HG03135 (cell line): ENCODE measurements around the gene TMEM132D.

ENCODE experiments used
- ATAC-seq: cut with Tn5 transposase; IDR thresholded peaks from one replicate; pipeline ENCODE4 v1.9.1; 2021; ENCODE audit warnings: mild to moderate bottlenecking, moderate library complexity; ENCODE audit not compliant: unreplicated experiment

Gene TMEM132D

DNA sequence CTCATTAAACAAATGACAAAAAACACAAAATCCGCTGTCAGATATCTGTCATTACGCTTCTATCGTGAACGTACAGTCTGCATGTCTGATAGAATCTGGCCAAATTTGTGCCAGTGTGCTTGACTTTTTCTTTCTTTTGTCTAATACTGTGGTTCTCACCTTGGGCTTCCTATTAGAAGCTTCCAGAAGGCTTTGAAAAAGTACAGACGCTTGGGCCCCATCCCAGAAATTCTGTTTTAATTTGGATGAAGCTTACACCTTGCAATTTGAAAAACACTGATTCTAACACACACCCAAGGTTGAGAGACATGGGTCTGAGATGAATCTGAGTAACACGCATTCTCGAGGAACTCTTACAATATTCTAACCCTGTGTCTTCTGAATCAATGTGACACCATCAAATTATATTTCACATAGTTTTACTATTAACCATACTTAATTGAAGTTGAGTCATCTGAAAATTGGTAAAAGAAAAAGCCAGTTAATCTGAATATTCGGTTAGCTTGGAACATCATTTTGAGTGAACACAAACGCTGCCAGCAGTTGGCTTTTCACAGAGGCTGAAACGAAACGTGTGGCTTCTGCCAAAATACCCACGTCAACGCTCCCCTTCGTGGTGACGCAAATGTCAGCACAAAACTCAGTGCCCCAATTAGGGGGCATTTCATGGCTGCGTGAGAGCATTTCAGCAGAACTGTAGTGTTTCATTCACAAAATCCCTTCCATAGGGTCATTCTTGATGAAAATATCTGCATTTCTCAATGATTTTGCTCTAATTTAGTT is 420.5 kb downstream of the TMEM132D start:
- no peak for ATAC-seq

DNA sequence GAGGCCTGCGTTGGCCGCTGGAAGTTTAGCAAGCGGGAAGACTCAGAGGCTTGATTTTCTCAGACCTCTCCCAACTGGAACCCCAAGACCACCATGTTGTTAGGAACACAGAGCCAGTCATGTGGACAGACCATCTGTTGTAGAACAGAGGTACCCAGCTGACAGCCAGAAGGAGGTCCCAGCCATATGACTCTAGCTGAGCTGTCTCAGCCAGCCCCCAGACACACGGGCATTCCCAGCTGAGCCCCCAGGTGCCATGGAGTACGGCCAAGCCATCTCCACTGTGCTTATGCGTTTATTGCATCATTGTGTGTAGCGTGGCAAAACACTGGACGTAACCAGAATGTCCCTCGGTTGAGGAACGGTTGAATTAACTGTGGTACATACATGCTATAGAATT is 421.9 kb downstream of the TMEM132D start:
- ATAC-seq, result no peak

DNA sequence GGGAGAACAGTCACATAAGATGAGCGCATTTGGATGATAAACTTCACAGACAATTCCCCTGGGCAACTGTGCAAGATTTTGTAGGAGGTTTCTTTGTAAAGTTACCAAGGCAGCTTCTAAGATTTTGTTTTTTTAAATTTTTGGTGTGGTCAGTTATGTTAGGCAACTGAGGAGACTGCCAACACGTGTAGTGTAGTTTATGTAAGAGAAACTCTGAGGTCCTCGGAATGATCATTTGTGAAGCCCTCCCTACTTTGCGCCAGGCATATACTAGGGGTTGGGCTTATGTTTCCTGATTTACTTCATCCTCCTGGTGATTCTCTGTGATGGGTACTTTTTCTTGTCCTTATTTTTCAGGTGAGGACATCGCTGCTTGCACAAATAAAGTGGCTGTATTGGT is 433.6 kb downstream of the TMEM132D start:
- ATAC-seq, result no peak

DNA sequence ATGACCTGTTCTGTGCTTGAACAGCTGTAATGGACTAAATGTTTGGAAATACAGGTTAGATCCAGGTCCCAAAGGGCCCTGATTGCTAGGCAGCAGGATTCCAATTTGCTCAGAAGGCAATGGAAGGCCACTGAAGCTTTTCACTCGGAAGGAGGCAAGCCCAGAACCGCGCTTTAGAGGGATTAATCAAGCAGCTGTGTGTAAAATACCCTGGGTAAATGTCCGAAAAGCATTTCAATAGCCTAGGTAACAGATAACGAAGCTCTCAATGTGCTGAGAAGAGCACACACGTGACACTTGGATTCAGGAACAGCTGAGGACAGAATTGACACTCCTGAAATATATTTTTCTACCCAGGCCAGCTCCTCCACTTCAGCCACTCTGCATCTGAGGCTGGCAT is 436.1 kb downstream of the TMEM132D start:
- no peak for ATAC-seq

DNA sequence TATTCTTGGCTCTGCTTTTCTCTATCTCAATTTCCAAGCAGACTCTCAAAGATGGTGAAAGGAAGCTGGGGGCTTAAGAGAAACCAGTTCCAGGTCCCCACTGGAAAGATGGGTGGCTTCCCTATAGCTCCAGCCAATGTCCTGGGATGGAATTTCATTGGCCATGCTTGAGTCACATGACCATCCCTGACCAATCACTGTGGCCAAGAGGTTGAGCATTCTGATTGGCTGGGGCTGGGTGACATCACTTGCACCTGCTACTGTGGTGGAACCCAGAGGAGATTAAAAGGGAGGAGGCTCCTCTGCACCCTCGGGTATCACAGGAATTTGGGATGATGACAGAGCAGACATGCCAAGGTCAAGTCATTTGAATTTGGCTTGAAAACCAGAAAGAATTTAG is 436.5 kb downstream of the TMEM132D start:
- ATAC-seq, result no peak

DNA sequence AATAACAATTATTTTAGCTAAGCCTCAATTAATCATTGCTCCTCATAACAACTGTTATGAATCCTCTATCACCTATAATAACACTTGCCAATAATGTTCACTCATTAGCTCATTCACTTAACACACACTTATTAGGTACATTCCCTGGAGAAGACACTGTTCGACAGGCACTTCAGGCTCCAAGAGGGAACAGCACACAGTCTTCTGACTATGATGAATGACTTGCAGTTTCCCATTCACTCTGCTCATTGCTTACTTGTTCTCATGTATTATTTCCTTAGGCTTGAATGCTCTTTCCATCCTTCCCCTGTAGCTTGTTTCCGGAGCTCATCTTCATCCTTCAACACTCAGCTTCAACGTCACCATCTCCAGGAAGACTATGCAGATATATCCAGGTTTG is 437.3 kb downstream of the TMEM132D start:
- no peak for ATAC-seq

DNA sequence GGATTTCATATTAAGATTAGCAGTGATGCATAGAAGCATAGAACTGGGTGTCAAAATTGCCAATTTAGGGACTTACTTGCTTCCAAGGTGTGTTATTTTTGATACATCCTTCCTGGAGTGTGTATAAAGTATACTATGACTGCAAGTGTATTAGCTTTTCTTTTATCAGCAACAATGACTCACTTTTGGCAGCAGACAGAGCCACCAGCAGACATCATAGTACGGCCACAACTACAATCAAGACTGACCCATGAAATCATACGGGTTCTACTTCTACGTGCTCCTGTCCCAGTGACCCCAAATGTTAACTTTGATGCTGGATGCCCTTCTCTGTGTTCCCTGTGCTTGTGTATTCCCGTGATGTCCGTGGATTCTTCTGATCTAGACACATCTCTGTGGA is 443.9 kb downstream of the TMEM132D start:
- ATAC-seq, result no peak

DNA sequence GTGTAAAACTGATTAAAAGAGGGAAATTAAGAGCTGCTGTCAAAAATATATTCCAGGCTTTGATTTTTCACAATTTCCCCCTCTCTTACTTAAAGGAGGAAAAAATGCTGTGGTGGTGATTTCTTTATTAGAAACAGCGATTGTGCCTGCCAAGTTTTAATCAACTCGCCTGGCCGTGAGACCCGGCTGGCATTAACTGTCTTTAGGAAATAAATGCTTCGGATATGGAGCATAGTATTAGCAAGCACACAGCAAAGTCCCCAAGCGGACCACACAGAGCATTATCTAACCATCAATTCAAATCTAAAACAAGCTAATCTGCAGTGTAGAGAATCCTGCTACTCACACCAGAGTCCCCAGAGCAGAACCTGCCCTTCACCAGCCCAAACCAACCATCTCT is 457.1 kb downstream of the TMEM132D start:
- no peak for ATAC-seq

DNA sequence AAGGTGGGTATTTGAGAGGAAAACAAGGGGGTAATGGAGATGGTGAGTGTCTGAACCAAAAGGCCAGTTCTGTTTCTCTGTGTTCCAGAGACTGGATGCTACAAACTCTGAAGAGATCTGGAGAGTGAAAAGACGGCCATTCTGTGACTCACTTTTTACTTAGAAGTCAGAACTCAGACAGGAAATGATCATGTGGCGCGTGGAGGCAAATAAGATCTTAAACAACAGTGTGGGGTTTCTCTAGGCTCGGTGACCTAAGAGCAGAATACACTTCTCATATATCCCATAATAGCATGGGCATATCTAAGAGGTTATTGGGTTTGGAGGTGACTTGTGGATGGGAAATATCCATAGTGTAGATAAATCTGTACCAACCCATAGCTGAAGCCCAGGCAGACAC is 463.5 kb downstream of the TMEM132D start:
- no peak for ATAC-seq

DNA sequence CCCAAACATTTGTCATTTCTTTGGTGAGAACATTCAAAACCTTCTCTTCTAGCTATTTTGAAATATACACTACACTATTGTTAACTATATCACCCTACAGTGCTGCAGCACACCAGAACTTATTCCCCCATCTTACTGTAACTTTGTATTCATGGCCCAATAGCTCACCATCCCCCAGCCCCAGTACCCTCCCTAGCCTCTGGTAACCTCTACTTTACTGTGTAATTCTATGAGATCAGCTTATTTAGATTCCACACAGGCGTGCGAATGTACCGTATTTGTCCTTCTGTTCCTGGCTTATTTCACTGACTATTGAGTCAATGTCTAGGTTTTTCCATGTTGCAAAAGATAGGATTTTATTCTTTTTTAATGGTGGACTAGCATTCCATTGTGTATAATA is 469.0 kb downstream of the TMEM132D start:
- no peak for ATAC-seq

DNA sequence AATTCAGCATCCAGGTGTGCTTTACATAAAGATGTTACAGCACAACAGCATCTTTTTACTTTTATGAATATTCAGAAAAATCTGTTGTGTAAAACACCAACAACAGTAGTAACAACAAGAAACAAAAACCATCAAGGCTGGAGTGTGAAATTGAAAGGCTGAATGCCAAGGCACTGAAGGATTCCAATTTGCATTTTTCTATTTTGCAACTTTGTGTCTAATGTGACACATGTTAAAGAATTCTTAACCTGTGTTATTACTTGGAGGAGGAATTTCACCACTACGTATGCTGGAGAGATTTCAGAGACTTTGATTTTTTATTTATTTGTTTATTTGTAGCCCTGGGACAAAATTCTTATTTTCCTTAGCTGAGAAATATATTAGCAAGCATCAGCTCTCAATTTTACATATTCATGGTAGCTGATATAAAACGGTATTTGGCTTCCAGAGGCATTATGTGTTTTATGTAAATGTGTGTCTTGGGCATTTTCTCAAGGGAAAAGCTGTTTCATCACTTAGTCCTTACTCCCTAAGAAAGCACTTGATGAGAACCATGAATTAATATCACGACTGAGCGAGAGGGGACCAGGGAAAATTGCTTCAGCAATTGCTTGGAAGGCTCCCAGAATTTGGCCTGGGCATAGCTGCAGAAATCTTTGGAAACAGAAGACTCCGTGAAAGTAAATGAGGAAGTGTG is 475.4 kb downstream of the TMEM132D start:
- no peak for ATAC-seq

DNA sequence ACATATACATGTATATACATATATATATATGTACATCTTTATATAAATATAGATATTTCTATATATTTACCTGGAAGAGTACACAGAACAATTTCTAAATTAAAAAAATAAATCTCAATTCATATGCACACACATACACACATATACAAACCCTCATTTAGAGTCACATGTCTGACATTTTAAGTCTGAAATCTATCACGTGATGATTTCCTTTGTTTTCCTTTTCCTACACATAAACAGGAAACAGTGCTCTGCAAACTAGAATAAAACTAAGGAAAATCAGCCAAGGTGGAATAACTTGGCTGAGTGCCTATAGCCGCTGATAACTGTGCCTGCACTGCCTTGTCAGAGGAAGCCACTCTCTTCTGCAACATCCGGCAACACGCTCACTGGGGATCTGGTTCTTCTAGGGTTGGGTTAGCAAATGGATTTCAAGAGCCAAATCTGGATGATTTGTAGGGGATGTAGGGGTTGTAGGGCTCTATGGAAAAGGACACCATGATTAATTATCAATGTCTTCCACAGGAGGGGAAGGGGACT is 480.7 kb downstream of the TMEM132D start:
- no peak for ATAC-seq

DNA sequence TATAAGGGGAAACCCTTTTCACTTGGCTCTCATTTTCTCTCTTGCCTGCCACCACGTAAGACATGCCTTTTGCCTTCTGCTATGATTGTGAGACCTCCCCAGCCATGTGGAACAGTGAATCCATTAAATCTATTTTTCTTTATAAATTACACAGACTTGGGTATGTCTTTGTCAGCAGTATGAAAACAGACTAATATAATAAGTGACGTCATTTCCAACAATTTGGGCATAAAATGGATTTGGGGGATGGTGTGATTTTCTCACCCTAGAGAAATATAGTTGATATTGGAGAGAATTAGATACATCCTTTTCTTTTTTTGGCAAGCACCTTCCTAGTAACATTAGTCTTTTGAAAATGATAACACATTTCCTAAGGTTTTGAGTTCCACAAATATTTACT is 490.5 kb downstream of the TMEM132D start:
- no peak for ATAC-seq

DNA sequence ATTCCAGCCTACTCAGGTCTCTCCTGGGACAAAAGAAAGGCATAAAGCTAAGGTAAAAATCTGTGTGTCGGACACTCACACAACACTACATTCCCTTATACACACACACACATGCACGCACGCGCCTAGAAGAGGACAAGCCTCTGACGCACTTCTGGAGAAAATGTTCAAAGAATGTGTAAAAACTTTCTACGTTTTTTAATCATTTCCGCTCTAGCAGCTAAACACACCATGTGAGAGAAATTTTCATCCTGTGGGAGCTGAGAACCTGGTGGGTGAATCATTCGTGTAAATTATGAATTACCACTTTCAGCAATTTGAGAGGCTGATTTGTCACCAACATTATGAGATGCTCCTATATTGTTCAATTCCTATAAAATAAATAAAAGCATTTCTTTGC is 494.5 kb downstream of the TMEM132D start:
- ATAC-seq, result no peak

DNA sequence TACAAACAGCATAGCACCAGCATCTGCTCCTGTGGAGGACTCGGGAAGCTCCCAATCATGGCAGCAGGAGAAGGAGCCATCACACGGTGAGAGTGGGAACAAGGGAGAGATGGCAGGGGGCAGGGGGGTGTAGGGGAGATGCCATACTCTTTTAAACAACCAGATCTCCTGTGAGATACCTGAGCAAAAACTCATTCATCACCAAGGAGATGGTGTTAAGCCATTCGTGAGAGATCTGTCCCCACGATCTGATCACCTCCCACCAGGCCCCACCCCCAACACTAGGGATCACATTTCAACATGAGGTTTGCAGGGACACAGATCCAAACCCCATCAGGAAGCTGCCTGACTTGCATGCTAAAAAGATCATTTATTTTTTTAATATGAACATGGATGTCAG is 499.3 kb downstream of the TMEM132D start:
- no peak for ATAC-seq

DNA sequence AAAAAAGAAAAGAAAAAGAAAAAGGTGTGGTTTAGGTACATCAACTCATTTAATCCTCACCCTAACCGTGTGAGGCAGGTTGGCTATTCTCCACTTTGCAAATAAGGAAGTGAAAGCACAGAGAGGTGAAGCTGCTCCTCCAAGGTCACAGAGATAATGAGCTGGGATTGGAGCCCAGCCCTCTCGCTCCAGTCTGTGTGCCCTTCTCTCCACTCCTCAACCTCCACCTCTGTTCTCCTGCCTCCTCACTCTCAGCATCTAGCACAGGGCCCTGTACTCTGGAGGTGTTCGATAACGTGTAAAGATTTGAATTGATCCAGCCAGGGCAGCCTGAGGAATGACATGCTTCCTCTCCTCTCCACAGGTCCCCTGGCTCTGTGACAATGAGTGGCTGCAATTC is 502.3 kb downstream of the TMEM132D start:
- no peak for ATAC-seq

DNA sequence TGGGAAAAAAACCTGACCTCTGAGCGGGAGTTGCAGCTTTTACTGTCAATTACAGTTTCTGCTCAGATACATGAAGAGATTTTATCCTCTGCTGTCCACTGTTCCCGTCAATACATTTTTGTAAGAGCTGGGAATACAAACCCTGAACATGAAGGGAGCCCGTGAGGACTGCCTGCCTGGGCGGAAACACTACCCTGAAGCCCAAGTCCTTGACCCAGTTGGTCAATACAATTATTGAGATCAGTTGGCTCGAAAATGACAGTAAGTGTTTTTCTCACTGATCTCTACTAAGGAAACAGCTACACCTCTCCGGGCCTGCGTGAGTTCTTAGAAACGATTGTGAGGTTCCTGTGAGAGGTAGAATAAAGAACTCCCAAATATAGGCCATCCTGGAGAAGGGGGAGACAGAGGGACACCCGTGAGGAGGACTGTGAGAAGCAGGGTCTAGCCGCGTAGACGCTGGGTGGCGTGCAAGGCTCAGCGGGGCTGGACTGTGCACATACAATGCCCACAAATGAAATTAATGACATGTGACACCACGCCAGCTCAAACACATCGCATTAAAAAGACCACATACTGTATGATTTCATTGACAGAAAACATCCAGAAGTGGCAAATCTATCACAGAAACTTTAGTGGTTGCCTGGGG is 509.5 kb downstream of the TMEM132D start:
- ATAC-seq, result no peak

DNA sequence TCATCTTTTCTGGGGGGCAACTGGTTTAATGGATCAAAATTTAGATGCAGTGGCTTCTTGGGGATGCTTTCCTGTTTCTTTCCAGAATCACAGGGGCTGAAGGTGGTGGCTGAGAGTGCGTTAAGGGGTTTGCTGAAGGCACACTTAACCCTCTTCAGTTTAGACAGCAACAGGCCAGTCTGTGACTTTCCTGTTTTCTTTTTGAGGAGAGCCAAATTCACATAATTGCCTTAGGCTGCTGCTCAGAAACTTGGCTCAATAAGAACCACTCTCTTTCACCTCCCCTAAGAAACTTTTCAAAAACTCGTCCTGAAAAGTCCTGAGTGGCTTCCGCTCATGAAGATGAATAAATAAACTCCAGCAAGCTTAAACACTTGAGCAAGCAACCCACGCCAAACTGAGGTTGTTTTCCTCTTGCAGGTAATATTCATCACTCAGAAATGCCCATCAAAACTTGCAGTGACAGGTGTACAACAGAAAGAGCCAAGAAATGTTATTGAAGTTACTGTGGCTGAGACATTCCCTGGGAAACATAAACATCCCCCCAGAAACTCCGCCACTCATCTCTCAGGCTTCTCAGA is 510.4 kb downstream of the TMEM132D start:
- ATAC-seq, result no peak

DNA sequence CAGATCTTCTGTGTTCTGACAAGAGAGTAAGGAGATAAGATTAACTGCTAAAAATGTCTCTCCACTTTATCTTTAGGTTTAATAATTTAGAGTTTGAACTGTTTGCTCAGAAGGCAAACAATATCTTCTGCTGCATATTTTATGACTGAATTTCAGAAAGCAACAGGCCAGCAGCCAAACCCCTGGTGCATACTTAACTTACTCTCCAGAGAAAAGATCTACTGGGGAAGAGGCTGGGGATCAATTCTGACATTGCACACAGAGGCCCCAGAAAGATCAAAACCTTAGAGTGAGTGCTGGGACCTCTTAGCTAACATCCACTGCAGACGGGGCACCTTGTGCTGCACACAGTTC is 518.2 kb downstream of the TMEM132D start:
- no peak for ATAC-seq

DNA sequence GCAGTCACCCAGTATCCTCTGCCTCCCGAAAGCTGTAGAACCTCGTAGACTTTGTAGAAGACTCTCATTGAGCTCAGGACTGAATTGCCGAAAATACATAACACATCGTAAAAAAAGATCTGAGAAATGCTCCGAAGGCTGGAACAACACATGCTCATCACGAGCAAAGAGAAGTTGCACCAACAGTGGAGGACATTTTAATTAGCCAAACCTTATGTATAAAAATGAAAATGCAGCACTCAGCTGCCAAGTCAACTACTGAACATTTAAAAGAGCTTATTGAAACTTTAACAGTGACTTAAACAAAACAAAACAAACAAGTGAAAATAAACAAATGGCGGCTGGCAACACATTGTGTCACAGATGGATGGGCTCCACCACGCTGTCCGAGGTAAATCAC is 519.9 kb downstream of the TMEM132D start:
- ATAC-seq, result no peak

DNA sequence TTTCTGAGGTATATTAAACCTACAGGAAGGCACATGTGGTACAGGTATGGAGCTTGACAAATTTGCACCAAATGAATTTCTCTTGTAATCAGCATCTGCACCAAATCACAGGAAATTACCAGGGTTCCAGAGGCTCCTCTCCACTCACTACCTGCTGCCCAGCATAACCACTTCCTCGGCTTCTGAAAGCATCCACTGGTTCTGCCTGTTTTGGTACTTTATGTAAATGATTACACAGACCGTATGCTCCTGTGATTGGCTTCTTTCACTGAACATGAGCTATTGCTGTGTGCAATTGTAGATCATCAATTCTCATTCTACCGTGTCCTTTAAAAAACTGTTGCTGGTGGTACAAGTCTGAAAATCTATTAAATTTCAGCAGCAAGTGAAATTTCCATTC is 522.1 kb downstream of the TMEM132D start:
- no peak for ATAC-seq
